ENCODE data around the gene ERICH2. TPM values are rescaled to one million over a fixed set of nuclear protein-coding genes. Genes with fewer than 3 reads are reported as not detected.

Gene ERICH2
- total and polyA plus RNA-seq, 2 donors (not counting 3 experiments of a cell fraction or from before 2014, with no cell fraction given) = not detected

- no peak for DNase-seq (ENCODE audit: low read depth, low spot score)
- Histone ChIP-seq H3K27me3 (ENCODE audit: control insufficient read depth in 2 of 2, insufficient read depth in 2 of 2, low read length in 2 of 2) (peaks cover 58 to 59% of the 10 kb centered on the region in 2 experiments), H3K9me1 (replicated peaks; ENCODE audit: control insufficient read depth, extremely low read depth, insufficient read depth, low read length) (no peaks in the 10 kb centered on the region), H3K9me3 (replicated peaks; ENCODE audit: control insufficient read depth, insufficient read depth, low read length) (no peaks in the 10 kb centered on the region), H3K9ac (replicated peaks; ENCODE audit: extremely low read depth, insufficient read depth, low read length) (no peak overlapping the region), H3K36me3 (ENCODE audit: control insufficient read depth in 2 of 2, extremely low read depth in 1 of 2, insufficient read depth in 2 of 2, low read length in 2 of 2) (no peaks in the 10 kb centered on the region), H4K20me1 (replicated peaks; ENCODE audit: control insufficient read depth, extremely low read depth, insufficient read depth, low read length) (no peaks in the 10 kb centered on the region), H3K4me1 (ENCODE audit: control insufficient read depth, extremely low read depth, insufficient read depth, low read length) (peaks cover 3% of the 10 kb centered on the region), H3K4me2 (ENCODE audit: insufficient read depth, low read length) (no peak overlapping the region), H3K4me3 (replicated peaks in 1 of 3; ENCODE audit: insufficient read depth in 1 of 3, low read depth in 1 of 3, low read length in 3 of 3) (no peak overlapping the region), H3K79me2 (ENCODE audit: control insufficient read depth, insufficient read depth, low read length) (no peaks in the 10 kb centered on the region), H3K27ac (ENCODE audit: insufficient read depth, low read depth, low read length) (no peak overlapping the region), H2AFZ (ENCODE audit: low read depth, low read length) (no peak overlapping the region)
- CTCF ChIA-PET = no interaction called here
- no peak for FAIRE-seq
- no TSS peak for BruUV-seq (replicated peaks)
- POLR2A ChIA-PET = no interaction called here
- TF ChIP-seq MAX (IDR thresholded peaks at IDR 0.05; ENCODE audit: insufficient read depth, insufficient read length) = no peak
- TF ChIP-seq POLR2A (IDR thresholded peaks at IDR 0.05; ENCODE audit: low read depth, low read length) = no peak
- no peak for TF ChIP-seq GATA2 (IDR thresholded peaks at IDR 0.05; ENCODE audit: insufficient read depth, insufficient read length, low read depth, low read length)
- TF ChIP-seq POLR2AphosphoS5 (IDR thresholded peaks at IDR 0.05; ENCODE audit: insufficient read depth, low read depth, low read length) = no peak
- TF ChIP-seq MYC (IDR thresholded peaks at IDR 0.05; ENCODE audit: low read depth, low read length) = no peak
- TF ChIP-seq CTCF (IDR thresholded peaks at IDR 0.05; ENCODE audit: extremely low read depth in 1 of 2, insufficient read depth in 1 of 2, low read depth in 1 of 2, low read length in 2 of 2) = no peak
- no peak for TF ChIP-seq EZH2 (IDR thresholded peaks at IDR 0.05; ENCODE audit: borderline replicate concordance, low read depth, low read length, severe bottlenecking)
- TF ChIP-seq FOS (IDR thresholded peaks at IDR 0.05; ENCODE audit: borderline replicate concordance, insufficient read depth, low read length) = no peak
- TF ChIP-seq JUN (IDR thresholded peaks at IDR 0.05; ENCODE audit: borderline replicate concordance, insufficient read depth, insufficient read length, low read depth) = no peak
- intact Hi-C loops (cut with micrococcal nuclease) = no loop called here
- dilution Hi-C loops (cut with MboI; ENCODE audit: extremely low pct_ligation_motif_present, low sequenced_read_pairs) = no loop called here
Measured at GRCh38 chr2:170824526-170825015, 54.4 kb downstream of the ERICH2 start.
